DND-41 (cell line): Measurements from ENCODE around the gene CACUL1.

ENCODE experiments used
- ATAC-seq: fragments of 200-7000 bp; cut with Tn5 transposase; 3 replicates; pipeline ENCODE4 v1.9.1; 2021; ENCODE audit warnings: low read depth; ENCODE audit not compliant: insufficient read depth
- DNase-seq: peaks from one replicate; pipeline ENCODE4 v3.0.0-alpha.2; 2020
- H2AFZ ChIP-seq: 2 replicates; pipeline ENCODE4 v1.6.0; 2012; ENCODE audit warnings: low read depth, low read length
- H3K27ac ChIP-seq: 2 replicates; pipeline ENCODE4 v1.5.1; 2012; ENCODE audit warnings: low read length, inconsistent platforms
- H3K27me3 ChIP-seq: fragments of 200-600 bp; sonication (generic); 2 replicates; pipeline ENCODE4 v1.6.0; 2012; ENCODE audit warnings: low read length, mild to moderate bottlenecking, inconsistent platforms; ENCODE audit not compliant: insufficient read depth, poor library complexity
- H3K36me3 ChIP-seq: 2 replicates; pipeline ENCODE4 v1.5.1; 2012; ENCODE audit warnings: low read length, inconsistent platforms; ENCODE audit not compliant: insufficient read depth
- H3K4me1 ChIP-seq: 2 replicates; pipeline ENCODE4 v1.5.1; 2012; ENCODE audit warnings: mild to moderate bottlenecking, low read length; ENCODE audit not compliant: insufficient read depth
- H3K4me2 ChIP-seq: 2 replicates; pipeline ENCODE4 v1.6.0; 2012; ENCODE audit warnings: mild to moderate bottlenecking, moderate library complexity, low read length, inconsistent platforms; ENCODE audit not compliant: insufficient read depth
- H3K4me3 ChIP-seq, 2 experiments: fragments of 200-600 bp in 1 of 2; shearing (Covaris generic) in 1 of 2; 2 replicates each; pipeline ENCODE4 v1.5.1; 2012 to 2016; ENCODE audit warnings: inconsistent platforms in 2 of 2, low read length in 2 of 2, mild to moderate bottlenecking in 2 of 2, low read depth in 1 of 2, moderate library complexity in 1 of 2
- H3K79me2 ChIP-seq: 2 replicates; pipeline ENCODE4 v1.6.0; 2012; ENCODE audit warnings: low read length, inconsistent platforms; ENCODE audit not compliant: insufficient read depth
- H3K9ac ChIP-seq: 2 replicates; pipeline ENCODE4 v1.6.0; 2012; ENCODE audit warnings: low read depth, mild to moderate bottlenecking, inconsistent platforms, low read length, moderate library complexity
- H3K9me3 ChIP-seq: 2 replicates; pipeline ENCODE4 v1.5.1; 2012; ENCODE audit warnings: low read length, moderate library complexity, mild to moderate bottlenecking, inconsistent platforms; ENCODE audit not compliant: insufficient read depth, severe bottlenecking
- H4K20me1 ChIP-seq: 2 replicates; pipeline ENCODE4 v1.6.0; 2012; ENCODE audit warnings: low read length; ENCODE audit not compliant: insufficient read depth
- EZH2 ChIP-seq: IDR thresholded peaks from 3 replicates; pipeline ENCODE4 v1.6.1; 2012; ENCODE audit warnings: borderline replicate concordance, low read depth, mild to moderate bottlenecking, moderate library complexity, low read length, inconsistent platforms; ENCODE audit not compliant: severe bottlenecking
- TF ChIP-seq, protein P1 (sequence below): IDR thresholded peaks from 2 replicates; pipeline ENCODE4 v1.5.1; 2012; ENCODE audit warnings: borderline replicate concordance, low read length, moderate library complexity, mild to moderate bottlenecking; ENCODE audit not compliant: poor library complexity, severe bottlenecking; ENCODE audit errors: extremely low read depth

The CACUL1 gene

DNA sequence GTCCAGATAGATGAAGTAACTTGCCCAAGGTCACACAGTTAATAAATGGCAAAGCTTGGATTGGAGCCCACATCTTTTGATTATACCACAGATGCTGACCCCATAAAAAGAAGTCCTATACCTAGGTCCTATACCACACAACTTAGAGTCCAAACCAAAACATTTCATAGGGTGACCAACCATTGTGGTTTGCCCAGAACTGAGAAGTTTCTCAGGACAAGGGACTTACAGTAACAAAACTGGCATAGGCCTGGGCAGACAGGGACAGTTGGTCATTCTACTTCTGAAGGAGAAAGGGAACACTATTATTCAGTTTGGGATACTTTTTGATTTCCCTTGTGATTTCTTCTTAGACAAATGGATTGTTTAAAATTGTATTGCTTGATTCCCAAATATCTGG lies 126.4 kb downstream of the CACUL1 start:
- H3K36me3 ChIP-seq = no peaks in the 10 kb centered on the region
- TF ChIP-seq, protein P1, sequence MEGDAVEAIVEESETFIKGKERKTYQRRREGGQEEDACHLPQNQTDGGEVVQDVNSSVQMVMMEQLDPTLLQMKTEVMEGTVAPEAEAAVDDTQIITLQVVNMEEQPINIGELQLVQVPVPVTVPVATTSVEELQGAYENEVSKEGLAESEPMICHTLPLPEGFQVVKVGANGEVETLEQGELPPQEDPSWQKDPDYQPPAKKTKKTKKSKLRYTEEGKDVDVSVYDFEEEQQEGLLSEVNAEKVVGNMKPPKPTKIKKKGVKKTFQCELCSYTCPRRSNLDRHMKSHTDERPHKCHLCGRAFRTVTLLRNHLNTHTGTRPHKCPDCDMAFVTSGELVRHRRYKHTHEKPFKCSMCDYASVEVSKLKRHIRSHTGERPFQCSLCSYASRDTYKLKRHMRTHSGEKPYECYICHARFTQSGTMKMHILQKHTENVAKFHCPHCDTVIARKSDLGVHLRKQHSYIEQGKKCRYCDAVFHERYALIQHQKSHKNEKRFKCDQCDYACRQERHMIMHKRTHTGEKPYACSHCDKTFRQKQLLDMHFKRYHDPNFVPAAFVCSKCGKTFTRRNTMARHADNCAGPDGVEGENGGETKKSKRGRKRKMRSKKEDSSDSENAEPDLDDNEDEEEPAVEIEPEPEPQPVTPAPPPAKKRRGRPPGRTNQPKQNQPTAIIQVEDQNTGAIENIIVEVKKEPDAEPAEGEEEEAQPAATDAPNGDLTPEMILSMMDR = no peak
- TF ChIP-seq EZH2 = no peak
- H3K9ac ChIP-seq = no peak overlapping the region
- no peak for ATAC-seq
- H3K27ac ChIP-seq = no peak overlapping the region
- H4K20me1 ChIP-seq = no peaks in the 10 kb centered on the region
- no peaks in the 10 kb centered on the region for H3K4me1 ChIP-seq
- DNase-seq = no peak
- H3K27me3 ChIP-seq = peaks cover 12% of the 10 kb centered on the region
- no peaks in the 10 kb centered on the region for H3K9me3 ChIP-seq
- H3K79me2 ChIP-seq = no peaks in the 10 kb centered on the region
- H3K4me3 ChIP-seq = no peak overlapping the region
- no peak overlapping the region for H2AFZ ChIP-seq
- H3K4me2 ChIP-seq = no peak overlapping the region

DNA sequence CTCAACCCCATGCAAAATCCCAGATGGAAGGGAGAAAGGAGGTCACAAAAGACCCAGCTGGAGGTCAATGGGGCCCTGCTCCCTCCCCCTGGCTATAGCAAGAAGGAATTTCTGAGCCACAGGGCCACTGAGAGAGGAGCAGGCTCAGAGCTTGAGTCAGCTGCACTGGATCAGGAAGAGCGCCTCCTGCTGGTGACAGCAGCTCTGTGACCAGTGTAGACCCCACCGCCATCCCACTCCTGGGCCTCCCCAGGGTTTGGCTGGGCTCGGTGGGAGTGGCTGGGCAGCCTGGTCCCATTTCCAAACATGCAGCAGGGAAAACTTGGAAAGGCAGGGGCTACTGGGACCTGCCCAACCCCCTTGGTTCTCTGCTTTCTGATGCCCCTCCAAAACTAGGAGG lies 127.8 kb downstream of the CACUL1 start:
- ATAC-seq = no peak
- DNase-seq = no peak
- Histone ChIP-seq H3K79me2 (no peaks in the 10 kb centered on the region), H2AFZ (no peak overlapping the region), H3K36me3 (no peaks in the 10 kb centered on the region), H3K27me3 (peaks cover 12% of the 10 kb centered on the region), H3K27ac (no peak overlapping the region), H4K20me1 (no peaks in the 10 kb centered on the region), H3K9me3 (no peaks in the 10 kb centered on the region), H3K4me3 (no peak overlapping the region), H3K4me2 (no peak overlapping the region), H3K9ac (no peak overlapping the region), H3K4me1 (peaks cover under 1% of the 10 kb centered on the region; the same call in 1 of the 2 replicates)
- no peak for TF ChIP-seq EZH2
- TF ChIP-seq, protein P1 = peak; percentile 50
